NB4 (cell line): ENCODE data around the gene SAXO2.
"Not testable (repeated sequence)": the region's sequence is repeated elsewhere in the genome, so short reads cannot be mapped to it uniquely, and the experiment has no call there.

Experiments used
- DNase-seq: peaks from one replicate; pipeline ENCODE4 v3.0.0; 2010; ENCODE audit warnings: low read depth
- H3K4me3 ChIP-seq: one replicate; pipeline ENCODE4 v1.5.1; 2011; ENCODE audit warnings: mild to moderate bottlenecking, low read depth, low read length, moderate library complexity
- MAX ChIP-seq: IDR thresholded peaks from 2 replicates; pipeline ENCODE4 v1.6.1; 2011; ENCODE audit warnings: low read depth, low read length
- MYC ChIP-seq: IDR thresholded peaks from 2 replicates; pipeline ENCODE4 v1.6.1; 2011; ENCODE audit warnings: low read depth, low read length
- POLR2A ChIP-seq: IDR thresholded peaks from 2 replicates; pipeline ENCODE4 v1.6.1; 2011; ENCODE audit warnings: mild to moderate bottlenecking; ENCODE audit not compliant: insufficient read length; ENCODE audit errors: extremely low read depth
- TF ChIP-seq, protein P1 (sequence below): IDR thresholded peaks from one replicate; pipeline ENCODE4 v1.5.1; 2012; ENCODE audit warnings: low read depth, low read length

The SAXO2 gene

GRCh38 chr15:82275410-82275809, 12.8 kb downstream of the SAXO2 start:
- no peak overlapping the region for H3K4me3 ChIP-seq
- TF ChIP-seq POLR2A: no peak
- TF ChIP-seq MAX: no peak
- TF ChIP-seq, protein P1, sequence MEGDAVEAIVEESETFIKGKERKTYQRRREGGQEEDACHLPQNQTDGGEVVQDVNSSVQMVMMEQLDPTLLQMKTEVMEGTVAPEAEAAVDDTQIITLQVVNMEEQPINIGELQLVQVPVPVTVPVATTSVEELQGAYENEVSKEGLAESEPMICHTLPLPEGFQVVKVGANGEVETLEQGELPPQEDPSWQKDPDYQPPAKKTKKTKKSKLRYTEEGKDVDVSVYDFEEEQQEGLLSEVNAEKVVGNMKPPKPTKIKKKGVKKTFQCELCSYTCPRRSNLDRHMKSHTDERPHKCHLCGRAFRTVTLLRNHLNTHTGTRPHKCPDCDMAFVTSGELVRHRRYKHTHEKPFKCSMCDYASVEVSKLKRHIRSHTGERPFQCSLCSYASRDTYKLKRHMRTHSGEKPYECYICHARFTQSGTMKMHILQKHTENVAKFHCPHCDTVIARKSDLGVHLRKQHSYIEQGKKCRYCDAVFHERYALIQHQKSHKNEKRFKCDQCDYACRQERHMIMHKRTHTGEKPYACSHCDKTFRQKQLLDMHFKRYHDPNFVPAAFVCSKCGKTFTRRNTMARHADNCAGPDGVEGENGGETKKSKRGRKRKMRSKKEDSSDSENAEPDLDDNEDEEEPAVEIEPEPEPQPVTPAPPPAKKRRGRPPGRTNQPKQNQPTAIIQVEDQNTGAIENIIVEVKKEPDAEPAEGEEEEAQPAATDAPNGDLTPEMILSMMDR: no peak
- no peak for TF ChIP-seq MYC
- DNase-seq: no peak

DNA sequence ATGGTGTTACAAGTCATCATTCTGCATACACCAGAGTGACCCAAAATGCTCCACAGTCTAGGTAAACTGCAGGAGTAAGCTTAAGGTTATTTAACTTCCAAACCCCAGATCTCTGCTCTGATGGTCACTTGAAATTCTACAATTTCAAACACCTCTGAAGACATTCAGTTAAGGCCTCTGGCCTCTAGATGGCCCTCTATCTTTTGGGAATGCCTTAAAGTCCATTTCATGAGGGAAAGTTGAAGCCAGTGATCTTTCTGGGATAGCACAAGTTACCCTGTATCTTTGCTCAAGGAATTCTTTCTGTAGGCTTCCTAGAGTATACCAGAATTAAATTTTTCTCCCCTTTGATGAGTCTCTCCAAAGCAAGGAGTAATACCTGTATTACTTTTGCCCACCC, 18.7 kb downstream of the SAXO2 start:
- H3K4me3 ChIP-seq: not testable (repeated sequence)

GRCh38 chr15:82282386-82282785, 19.8 kb downstream of the SAXO2 start:
- not testable (repeated sequence) for H3K4me3 ChIP-seq, DNase-seq

More for the DNA sequence above, 18.7 kb downstream of the SAXO2 start:
- DNase-seq: not testable (repeated sequence)

DNA sequence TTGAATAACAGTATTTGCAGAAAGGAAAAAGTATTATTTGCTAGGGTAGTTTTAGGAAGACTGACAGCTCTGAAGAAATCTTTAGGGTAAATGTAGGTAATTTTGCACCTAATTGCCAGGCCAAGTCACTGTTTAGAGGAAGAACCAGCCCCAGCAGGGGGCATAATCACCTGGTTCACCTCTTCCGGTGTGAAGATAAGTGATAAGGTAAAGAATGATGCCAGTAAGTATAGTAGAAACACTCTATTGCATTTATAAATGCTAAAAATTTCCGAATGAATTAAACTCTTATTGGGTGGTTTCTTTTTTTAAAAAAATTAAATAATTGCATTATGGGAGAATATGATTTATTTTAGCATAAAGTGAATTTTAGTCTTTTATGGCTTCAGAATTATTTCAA, 21.8 kb downstream of the SAXO2 start:
- DNase-seq, H3K4me3 ChIP-seq: not testable (repeated sequence)

- not testable (repeated sequence) for DNase-seq, H3K4me3 ChIP-seq
These were observed 23.9 kb downstream of the SAXO2 start for GRCh38 chr15:82286475-82286874.

GRCh38 chr15:82288202-82288601, 25.6 kb downstream of the SAXO2 start:
- not testable (repeated sequence) for DNase-seq, H3K4me3 ChIP-seq

GRCh38 chr15:82292271-82292670, 29.7 kb downstream of the SAXO2 start:
- H3K4me3 ChIP-seq: no peak overlapping the region
- TF ChIP-seq MAX (no peak), POLR2A (no peak), MYC (no peak)
- TF ChIP-seq, protein P1: no peak
- DNase-seq: no peak

- DNase-seq: no peak
- no peak overlapping the region for H3K4me3 ChIP-seq
- TF ChIP-seq POLR2A (no peak), MYC (no peak), MAX (no peak)
- TF ChIP-seq, protein P1: no peak
These were observed 31.6 kb downstream of the SAXO2 start for GRCh38 chr15:82294061-82294690.

DNA sequence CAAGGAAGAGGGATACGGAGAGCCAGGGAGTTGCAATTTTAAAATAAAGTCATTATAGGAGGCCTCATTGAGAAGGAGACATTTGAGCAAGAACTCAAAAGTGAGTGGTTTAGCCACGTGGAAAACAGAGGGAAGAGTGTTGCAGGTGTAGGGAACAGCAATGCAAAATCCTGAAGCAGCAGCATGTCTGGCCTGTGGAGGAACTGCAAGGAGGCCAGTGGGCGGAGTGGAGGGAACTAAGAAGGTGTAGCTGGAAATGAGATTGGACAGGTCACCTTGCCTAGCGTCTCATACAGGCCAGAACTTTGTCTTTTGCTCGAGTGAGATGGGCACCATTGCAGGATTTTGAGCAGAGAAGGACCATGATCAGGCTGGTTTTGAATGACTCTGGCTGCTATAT, 34.9 kb downstream of the SAXO2 start:
- DNase-seq: no peak
- TF ChIP-seq, protein P1: no peak
- TF ChIP-seq MAX (no peak), POLR2A (no peak), MYC (no peak)
- no peak overlapping the region for H3K4me3 ChIP-seq
